ENCODE results near the gene EME1.

GRCh38 chr17:50337956-50338355 lies 35.1 kb upstream of the EME1 start:
- TF ChIP-seq, protein P1, sequence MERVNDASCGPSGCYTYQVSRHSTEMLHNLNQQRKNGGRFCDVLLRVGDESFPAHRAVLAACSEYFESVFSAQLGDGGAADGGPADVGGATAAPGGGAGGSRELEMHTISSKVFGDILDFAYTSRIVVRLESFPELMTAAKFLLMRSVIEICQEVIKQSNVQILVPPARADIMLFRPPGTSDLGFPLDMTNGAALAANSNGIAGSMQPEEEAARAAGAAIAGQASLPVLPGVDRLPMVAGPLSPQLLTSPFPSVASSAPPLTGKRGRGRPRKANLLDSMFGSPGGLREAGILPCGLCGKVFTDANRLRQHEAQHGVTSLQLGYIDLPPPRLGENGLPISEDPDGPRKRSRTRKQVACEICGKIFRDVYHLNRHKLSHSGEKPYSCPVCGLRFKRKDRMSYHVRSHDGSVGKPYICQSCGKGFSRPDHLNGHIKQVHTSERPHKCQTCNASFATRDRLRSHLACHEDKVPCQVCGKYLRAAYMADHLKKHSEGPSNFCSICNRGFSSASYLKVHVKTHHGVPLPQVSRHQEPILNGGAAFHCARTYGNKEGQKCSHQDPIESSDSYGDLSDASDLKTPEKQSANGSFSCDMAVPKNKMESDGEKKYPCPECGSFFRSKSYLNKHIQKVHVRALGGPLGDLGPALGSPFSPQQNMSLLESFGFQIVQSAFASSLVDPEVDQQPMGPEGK (CRISPR knock-in tag; IDR thresholded peaks at IDR 0.05; ENCODE audit: borderline replicate concordance), result no peak
- TF ChIP-seq RARB (CRISPR knock-in tag; IDR thresholded peaks at IDR 0.05) (no peak), OSR1 (CRISPR knock-in tag; IDR thresholded peaks at IDR 0.05) (no peak), ARNTL (CRISPR knock-in tag; IDR thresholded peaks at IDR 0.05; ENCODE audit: borderline replicate concordance, low read depth) (no peak), ZFP3 (CRISPR knock-in tag; IDR thresholded peaks at IDR 0.05) (no peak), SNAI2 (CRISPR knock-in tag; IDR thresholded peaks at IDR 0.05) (no peak), ZNF565 (CRISPR knock-in tag; conservative IDR thresholded peaks at IDR 0.05; ENCODE audit: low read depth) (no peak), BACH2 (CRISPR knock-in tag; IDR thresholded peaks at IDR 0.05; ENCODE audit: borderline replicate concordance) (no peak), TOX (CRISPR knock-in tag; IDR thresholded peaks at IDR 0.05; ENCODE audit: borderline replicate concordance) (no peak), ESRRG (CRISPR knock-in tag; IDR thresholded peaks at IDR 0.05) (no peak), PPARA (CRISPR knock-in tag; IDR thresholded peaks at IDR 0.05; ENCODE audit: borderline replicate concordance) (no peak), ZFP30 (CRISPR knock-in tag; IDR thresholded peaks at IDR 0.05) (no peak)
- TF ChIP-seq, protein P2, sequence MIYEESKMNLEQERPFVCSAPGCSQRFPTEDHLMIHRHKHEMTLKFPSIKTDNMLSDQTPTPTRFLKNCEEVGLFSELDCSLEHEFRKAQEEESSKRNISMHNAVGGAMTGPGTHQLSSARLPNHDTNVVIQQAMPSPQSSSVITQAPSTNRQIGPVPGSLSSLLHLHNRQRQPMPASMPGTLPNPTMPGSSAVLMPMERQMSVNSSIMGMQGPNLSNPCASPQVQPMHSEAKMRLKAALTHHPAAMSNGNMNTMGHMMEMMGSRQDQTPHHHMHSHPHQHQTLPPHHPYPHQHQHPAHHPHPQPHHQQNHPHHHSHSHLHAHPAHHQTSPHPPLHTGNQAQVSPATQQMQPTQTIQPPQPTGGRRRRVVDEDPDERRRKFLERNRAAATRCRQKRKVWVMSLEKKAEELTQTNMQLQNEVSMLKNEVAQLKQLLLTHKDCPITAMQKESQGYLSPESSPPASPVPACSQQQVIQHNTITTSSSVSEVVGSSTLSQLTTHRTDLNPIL (CRISPR knock-in tag; IDR thresholded peaks at IDR 0.05; ENCODE audit: low read depth), result no peak
- TF ChIP-seq, protein P3, sequence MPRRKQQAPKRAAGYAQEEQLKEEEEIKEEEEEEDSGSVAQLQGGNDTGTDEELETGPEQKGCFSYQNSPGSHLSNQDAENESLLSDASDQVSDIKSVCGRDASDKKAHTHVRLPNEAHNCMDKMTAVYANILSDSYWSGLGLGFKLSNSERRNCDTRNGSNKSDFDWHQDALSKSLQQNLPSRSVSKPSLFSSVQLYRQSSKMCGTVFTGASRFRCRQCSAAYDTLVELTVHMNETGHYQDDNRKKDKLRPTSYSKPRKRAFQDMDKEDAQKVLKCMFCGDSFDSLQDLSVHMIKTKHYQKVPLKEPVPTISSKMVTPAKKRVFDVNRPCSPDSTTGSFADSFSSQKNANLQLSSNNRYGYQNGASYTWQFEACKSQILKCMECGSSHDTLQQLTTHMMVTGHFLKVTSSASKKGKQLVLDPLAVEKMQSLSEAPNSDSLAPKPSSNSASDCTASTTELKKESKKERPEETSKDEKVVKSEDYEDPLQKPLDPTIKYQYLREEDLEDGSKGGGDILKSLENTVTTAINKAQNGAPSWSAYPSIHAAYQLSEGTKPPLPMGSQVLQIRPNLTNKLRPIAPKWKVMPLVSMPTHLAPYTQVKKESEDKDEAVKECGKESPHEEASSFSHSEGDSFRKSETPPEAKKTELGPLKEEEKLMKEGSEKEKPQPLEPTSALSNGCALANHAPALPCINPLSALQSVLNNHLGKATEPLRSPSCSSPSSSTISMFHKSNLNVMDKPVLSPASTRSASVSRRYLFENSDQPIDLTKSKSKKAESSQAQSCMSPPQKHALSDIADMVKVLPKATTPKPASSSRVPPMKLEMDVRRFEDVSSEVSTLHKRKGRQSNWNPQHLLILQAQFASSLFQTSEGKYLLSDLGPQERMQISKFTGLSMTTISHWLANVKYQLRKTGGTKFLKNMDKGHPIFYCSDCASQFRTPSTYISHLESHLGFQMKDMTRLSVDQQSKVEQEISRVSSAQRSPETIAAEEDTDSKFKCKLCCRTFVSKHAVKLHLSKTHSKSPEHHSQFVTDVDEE (CRISPR knock-in tag; IDR thresholded peaks at IDR 0.05), result no peak
